CMK (cell line): ENCODE measurements around the gene NKD1.

Experiments used
- DNase-seq: peaks from one replicate; pipeline ENCODE4 v3.0.0-alpha.2; 2010; ENCODE audit warnings: low read depth

NKD1 gene

GRCh38 chr16:50537533-50538290, 10.5 kb upstream of the NKD1 start:
- DNase-seq: no peak

GRCh38 chr16:50538411-50539052, 9.7 kb upstream of the NKD1 start:
- no peak for DNase-seq

DNA sequence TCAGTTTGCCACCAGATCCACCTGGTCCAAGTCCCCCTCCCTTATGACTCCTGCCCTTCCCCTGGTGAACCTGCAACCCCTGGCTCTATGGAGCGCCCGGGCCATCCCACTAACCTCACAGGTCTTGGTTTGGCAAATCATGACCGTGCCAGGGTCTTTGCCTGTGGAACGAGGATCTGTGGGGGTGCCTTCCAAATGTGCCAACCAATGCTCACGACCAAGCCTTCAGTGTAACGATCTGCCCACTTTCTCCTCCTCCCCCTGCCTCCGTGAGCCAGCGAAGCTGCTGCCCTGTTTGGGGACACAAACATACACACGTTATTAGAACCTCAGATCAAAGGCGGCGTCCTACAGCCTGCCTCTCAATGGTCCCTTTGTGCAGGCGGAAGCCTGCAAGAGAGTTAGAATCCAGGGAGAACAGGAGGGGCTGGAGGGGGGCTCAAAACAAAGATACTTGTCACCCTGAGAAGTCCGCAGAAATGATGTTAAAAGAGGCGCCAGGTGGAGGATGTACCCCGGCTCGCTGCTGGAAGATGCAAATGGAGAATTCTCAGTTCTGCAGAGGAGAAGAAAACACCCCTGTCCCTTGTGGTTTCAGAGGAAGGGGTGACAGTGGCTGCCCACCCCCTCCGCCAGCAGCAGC, 9.0 kb upstream of the NKD1 start:
- no peak for DNase-seq

GRCh38 chr16:50539822-50540710, 8.1 kb upstream of the NKD1 start:
- no peak for DNase-seq

GRCh38 chr16:50540711-50541007, 7.5 kb upstream of the NKD1 start:
- DNase-seq: no peak

GRCh38 chr16:50542703-50543102, 5.5 kb upstream of the NKD1 start:
- no peak for DNase-seq

DNA sequence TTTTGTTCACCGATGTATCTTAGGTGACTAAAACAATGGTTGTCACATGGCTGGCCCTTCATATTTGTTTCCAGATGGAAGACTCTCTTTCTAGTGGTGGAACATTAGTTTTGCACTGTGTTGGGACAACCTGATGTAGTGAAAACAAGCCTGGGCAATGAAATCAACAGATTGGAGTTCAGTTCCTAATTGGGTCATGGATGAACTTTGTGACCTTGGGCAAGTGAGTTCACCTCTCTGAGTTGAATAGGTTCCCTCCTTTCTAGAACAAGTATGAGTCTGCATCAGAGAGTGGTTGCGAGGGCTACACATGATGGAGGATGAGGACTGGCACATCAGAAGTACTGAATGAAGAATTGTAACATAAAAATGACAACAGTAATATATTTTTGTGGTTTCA, 2.1 kb upstream of the NKD1 start:
- no peak for DNase-seq

DNA sequence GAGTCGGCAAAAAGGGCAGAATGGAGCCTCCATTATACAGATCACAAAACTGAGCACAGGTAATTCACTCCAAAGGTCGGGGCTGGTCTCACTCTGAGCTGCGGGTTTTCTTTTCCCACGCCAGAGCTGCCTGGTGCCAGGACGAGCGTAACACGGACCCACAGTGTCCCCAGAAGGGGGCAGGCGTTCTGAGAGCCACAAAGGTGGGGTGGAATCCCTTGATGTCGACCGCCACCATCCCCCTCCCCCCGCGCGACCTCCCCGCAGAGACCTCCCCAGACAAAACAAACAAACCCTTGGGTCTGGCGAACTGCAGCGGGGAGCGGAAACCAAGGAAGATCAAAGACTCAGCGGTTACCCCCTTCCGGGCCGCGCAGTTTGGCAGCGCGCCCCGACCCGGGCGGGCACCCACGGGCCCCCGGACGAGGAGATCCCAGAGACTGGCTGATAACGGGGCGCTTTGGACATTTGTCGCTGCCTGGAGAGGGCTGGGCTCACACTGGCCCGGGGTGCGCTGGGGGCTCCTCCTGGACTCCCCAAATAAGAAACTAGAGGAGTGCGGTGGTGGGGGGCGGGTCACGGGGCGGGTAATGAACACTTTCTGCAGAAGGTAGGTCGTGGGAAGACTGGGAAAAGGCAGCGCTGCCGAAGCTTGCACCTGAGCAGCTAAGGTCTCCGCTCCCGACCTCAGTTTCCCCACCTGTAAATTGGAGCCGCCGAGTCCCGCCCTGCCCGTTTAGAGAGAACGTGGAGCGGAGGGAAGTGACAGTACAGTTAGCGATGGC, 664 bp upstream of the NKD1 start:
- DNase-seq: peak; percentile 56

DNA sequence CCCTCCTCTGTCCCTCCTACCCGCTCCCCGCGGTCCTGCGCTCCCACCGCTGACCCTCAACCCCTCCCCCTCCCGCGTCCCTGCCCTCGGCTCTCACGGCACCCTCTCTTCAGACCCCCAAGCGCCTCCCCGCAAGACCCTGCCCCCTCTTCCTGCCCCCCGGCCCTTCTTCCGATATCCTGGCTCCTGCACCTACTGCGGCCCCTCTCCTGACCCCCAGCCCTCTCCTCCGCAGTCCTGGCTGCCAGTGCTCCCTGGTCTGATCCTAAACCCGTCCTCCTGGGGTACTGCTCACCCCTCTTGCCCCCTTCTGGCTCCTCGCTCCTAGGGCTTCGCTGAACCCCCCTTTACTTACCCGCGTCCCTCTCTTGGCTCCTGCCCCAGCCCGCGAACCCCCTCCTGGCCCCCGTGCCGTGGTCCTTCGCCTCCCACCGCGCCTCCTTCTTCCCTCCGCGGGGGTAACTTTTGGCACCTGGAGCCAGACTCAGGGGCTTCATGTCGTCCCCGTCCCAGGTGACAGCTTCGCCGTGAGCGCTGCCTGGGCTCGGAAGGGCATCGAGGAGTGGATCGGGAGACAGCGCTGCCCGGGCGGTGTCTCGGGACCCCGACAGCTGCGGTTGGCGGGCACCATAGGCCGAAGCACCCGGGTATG, 839 bp downstream of the NKD1 start:
- DNase-seq: no peak

DNA sequence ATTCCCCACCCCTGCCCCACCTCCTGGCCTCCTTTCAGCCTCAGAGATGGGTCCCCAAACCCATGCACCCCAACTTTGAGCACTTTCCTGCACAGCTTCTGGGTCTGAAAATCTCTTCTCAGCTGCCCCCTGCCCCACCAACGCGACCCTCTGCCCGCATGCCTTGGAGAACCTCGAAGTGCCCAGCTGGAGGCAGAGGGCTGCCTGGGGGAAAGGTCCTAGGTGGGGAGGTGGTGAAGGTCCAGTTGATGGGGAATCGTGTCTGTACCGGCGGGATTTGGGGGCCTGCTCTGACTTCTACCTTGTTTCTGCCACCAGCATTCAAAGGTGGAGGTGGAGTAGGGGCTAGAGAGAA, 1.3 kb downstream of the NKD1 start:
- no peak for DNase-seq

DNA sequence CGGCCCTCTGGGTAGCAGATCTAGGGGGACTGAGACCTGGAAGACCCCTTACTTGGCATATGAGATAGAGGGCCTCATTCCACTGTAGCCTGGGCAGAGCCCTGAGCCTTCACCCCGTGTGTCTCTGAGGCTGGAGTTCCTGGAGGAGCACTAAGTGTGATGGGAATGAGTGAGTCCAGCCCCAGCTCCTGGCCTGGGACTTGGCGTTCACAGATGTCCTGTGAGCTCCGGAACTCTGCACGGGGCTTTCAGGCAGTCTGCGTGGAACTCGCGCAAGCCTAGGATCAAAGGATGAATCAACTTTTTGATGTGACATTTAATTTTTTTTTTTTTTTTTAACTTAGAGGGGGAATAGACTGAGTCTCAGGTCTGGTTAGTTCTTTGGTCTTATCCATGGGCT, 1.8 kb downstream of the NKD1 start:
- DNase-seq: no peak

- no peak for DNase-seq
Observed at GRCh38 chr16:50550866-50551641, 2.9 kb downstream of the NKD1 start.

DNA sequence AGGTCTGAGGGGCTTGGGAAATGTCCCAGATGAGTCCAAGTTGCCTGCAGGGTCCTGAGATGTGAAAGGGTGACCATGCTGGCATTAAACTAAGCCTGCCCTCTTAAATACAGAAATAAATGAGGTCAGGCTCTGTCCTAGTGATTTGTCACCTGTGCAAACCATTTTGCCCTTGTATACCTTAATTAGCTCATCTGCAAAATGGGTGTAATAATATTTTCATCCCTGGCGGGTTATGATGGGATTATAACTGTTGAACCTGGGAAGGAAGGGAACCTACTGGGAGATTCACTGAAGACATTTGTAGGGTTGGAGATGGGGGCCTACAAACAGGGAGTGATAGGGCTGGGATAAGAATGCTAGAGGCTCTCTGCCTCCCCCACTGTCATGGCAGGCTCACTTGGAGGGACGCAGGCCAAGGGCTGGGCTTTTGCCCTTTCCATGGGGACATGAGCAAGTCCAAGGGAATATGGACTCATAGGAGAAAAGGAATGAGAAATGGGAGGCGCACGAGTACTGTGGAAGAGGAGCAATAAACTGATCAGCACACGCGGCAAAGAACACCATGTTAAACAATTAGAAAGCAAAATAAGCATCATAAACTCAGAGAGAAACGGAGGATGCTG, 4.4 kb downstream of the NKD1 start:
- no peak for DNase-seq

DNA sequence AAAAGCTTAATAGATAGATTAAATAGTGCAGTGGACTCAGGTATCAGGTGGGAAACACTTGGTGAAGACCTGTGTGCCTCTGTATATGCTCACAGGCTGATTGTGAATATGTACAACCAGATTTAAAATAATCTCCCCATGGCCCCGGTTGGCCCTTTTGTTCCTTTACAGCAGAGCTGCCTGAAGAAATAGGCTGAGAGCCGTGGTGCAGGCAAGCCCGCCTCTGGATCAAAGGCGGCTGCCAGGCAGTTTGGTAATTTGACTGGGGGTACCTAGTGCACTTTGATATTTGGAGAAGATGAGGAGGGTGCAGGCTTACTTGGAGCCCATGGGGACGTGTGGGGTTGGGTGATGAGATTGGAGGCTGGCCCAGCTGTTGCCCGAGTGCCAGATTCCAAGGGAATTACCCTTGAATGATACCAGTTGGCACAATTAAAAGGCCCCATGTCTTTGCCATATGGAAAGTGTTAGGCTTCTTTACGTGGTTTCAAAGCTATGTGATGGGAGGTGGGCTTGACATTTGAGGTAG, 5.0 kb downstream of the NKD1 start:
- no peak for DNase-seq

GRCh38 chr16:50553731-50554360, 5.7 kb downstream of the NKD1 start:
- DNase-seq: no peak

- DNase-seq: no peak
Observed at GRCh38 chr16:50555269-50555875, 7.2 kb downstream of the NKD1 start.

GRCh38 chr16:50555952-50556673, 7.9 kb downstream of the NKD1 start:
- no peak for DNase-seq

GRCh38 chr16:50557046-50557445, 8.8 kb downstream of the NKD1 start:
- DNase-seq: no peak
